ENCODE results near the gene EPHA4.

Gene EPHA4

GRCh38 chr2:221572219-221572820 is at the start of gene EPHA4:
EPHA4 (minus strand) TSS chr2:221572304; CDS start chr2:221572248, 56 bp downstream.
- peak within 1 kb of the TSS; percentile 75 for H3K4me3 ChIP-seq (ENCODE audit: low read depth, low read length)
- 0 out of 2 replicates have a peak, but pooled peaks have one; percentile 10 for TF ChIP-seq CTCF (IDR thresholded peaks at IDR 0.05; ENCODE audit: low read depth, low read length)

- TF ChIP-seq CTCF (IDR thresholded peaks at IDR 0.05; ENCODE audit: low read depth, low read length): no peak
Observed at GRCh38 chr2:221618007-221618406, 45.9 kb upstream of the EPHA4 start.

GRCh38 chr2:221616561-221616960 is 44.5 kb upstream of the EPHA4 start:
- no peak for TF ChIP-seq CTCF (IDR thresholded peaks at IDR 0.05; ENCODE audit: low read depth, low read length)

More at GRCh38 chr2:221618007-221618406, 45.9 kb upstream of the EPHA4 start:
- H3K4me3 ChIP-seq (ENCODE audit: low read depth, low read length): no peak overlapping the region

GRCh38 chr2:221614274-221614673 is 42.2 kb upstream of the EPHA4 start:
- TF ChIP-seq CTCF (IDR thresholded peaks at IDR 0.05; ENCODE audit: low read depth, low read length): no peak
- H3K4me3 ChIP-seq (ENCODE audit: low read depth, low read length): no peak overlapping the region

More at GRCh38 chr2:221616561-221616960, 44.5 kb upstream of the EPHA4 start:
- no peak overlapping the region for H3K4me3 ChIP-seq (ENCODE audit: low read depth, low read length)

- no peak overlapping the region for H3K4me3 ChIP-seq (ENCODE audit: low read depth, low read length)
- TF ChIP-seq CTCF (IDR thresholded peaks at IDR 0.05; ENCODE audit: low read depth, low read length): no peak
Observed at GRCh38 chr2:221612800-221613199, 40.7 kb upstream of the EPHA4 start.

GRCh38 chr2:221612161-221612560 is 40.1 kb upstream of the EPHA4 start:
- no peak overlapping the region for H3K4me3 ChIP-seq (ENCODE audit: low read depth, low read length)
- no peak for TF ChIP-seq CTCF (IDR thresholded peaks at IDR 0.05; ENCODE audit: low read depth, low read length)

- TF ChIP-seq CTCF (IDR thresholded peaks at IDR 0.05; ENCODE audit: low read depth, low read length): no peak
Observed at GRCh38 chr2:221610675-221611074, 38.6 kb upstream of the EPHA4 start.

More at GRCh38 chr2:221610675-221611074, 38.6 kb upstream of the EPHA4 start:
- H3K4me3 ChIP-seq (ENCODE audit: low read depth, low read length): no peak overlapping the region

Data from WI38 (cell line).